K562 (cell line): ENCODE results near the gene RNF121. TPM values are rescaled to one million over a fixed set of nuclear protein-coding genes. Genes with fewer than 3 reads are reported as not detected.

Experiments
- ARNT ChIP-seq, 2 experiments: fragments of 450-650 bp; IDR thresholded peaks; 2 replicates each; pipeline ENCODE4 v1.6.1; 2016; ENCODE audit warnings: mild to moderate bottlenecking in 1 of 2
- ATF1 ChIP-seq, 2 experiments: fragments of 450-650 bp in 1 of 2; IDR thresholded peaks; 2 replicates each; pipeline ENCODE4 v1.6.1; 2016; ENCODE audit warnings: missing compliant biosample characterization in 1 of 2, missing genetic modification characterization in 1 of 2
- ETV1 ChIP-seq: fragments of 450-650 bp; conservative IDR thresholded peaks from 2 replicates; pipeline ENCODE4 v1.6.1; 2016; ENCODE audit warnings: missing genetic modification characterization, control low read depth, low read depth, missing compliant biosample characterization
- FOXA3 ChIP-seq, 2 experiments: fragments of 450-650 bp in 1 of 2; sonication (generic) in 1 of 2; formaldehyde crosslinking; IDR thresholded peaks in 1 of 2; conservative IDR thresholded peaks in 1 of 2; 2 replicates each; pipeline versions ENCODE4 v1.4.0 to v1.8.0; 2020 to 2022; ENCODE audit warnings: mild to moderate bottlenecking in 2 of 2, missing genetic modification reagents in 1 of 2
- MAZ ChIP-seq, 2 experiments: fragments of 450-650 bp in 1 of 2; sonication (generic) in 1 of 2; formaldehyde crosslinking; IDR thresholded peaks in 1 of 2; conservative IDR thresholded peaks in 1 of 2; 2 replicates each; pipeline versions ENCODE4 v1.4.0 to v1.5.0; 2020; ENCODE audit warnings: mild to moderate bottlenecking in 1 of 2, missing genetic modification reagents in 1 of 2
- MYNN ChIP-seq, 2 experiments: sonication (generic); formaldehyde crosslinking in 1 of 2; IDR thresholded peaks; 2 replicates each; pipeline versions ENCODE4 v1.5.0 to v1.6.1; 2016 to 2020; ENCODE audit warnings: antibody characterized with exemption in 1 of 2, missing genetic modification reagents in 1 of 2
- POLR2B ChIP-seq: fragments of 450-650 bp; IDR thresholded peaks from 2 replicates; pipeline ENCODE4 v1.6.1; 2018; ENCODE audit warnings: low read depth; ENCODE audit not compliant: partially characterized antibody
- THRB ChIP-seq: fragments of 450-650 bp; formaldehyde crosslinking; conservative IDR thresholded peaks from 2 replicates; pipeline ENCODE4 v1.4.0; 2022; ENCODE audit warnings: mild to moderate bottlenecking, missing genetic modification characterization
- ZBTB40 ChIP-seq, 2 experiments: fragments of 450-650 bp in 1 of 2; sonication (generic) in 1 of 2; formaldehyde crosslinking in 1 of 2; IDR thresholded peaks; 2 replicates each; pipeline versions ENCODE4 v1.7.1 to v1.9.0; 2016 to 2022; ENCODE audit warnings: inconsistent platforms in 1 of 2, mild to moderate bottlenecking in 1 of 2, missing genetic modification reagents in 1 of 2
- polyA plus RNA-seq, 8 experiments: library from polyadenylated mRNA; depleted of rRNA in 4 of 8; stranded (reverse) in 5 of 8; unstranded in 3 of 8; fragments of >200 nt; fragmentation: Nextera tagmentation in 2 of 8; fragmentation: Illumina TruSeq in 1 of 8; extraction: Ambion mirVana in 2 of 8; extraction: Trizol in 1 of 8; gene quantifications; 2 replicates each; pipeline versions ENCODE4 v1.2.1 to v1.2.3, GENCODE V29; 2011 to 2014; ENCODE audit warnings: inconsistent platforms in 1 of 8, missing spikeins in 1 of 8
- total RNA-seq, 7 experiments: library from RNA; depleted of rRNA in 6 of 7; stranded (reverse); fragments of >200 nt in 6 of 7; fragmentation: Illumina TruSeq in 2 of 7; extraction: Trizol in 2 of 7; gene quantifications; 2 replicates each; pipeline versions ENCODE4 v1.2.1 to v1.2.3, GENCODE V29; 2011 to 2021; ENCODE audit warnings: low replicate concordance in 1 of 7
- TF ChIP-seq, protein P1 (sequence below): fragments of 450-650 bp; IDR thresholded peaks from 2 replicates; pipeline ENCODE4 v1.7.1; 2018; ENCODE audit warnings: mild to moderate bottlenecking, low read depth; ENCODE audit not compliant: partially characterized antibody
- TF ChIP-seq, protein P2 (sequence below): sonication (generic); formaldehyde crosslinking; IDR thresholded peaks from 2 replicates; pipeline ENCODE4 v1.9.0; 2022; ENCODE audit warnings: mild to moderate bottlenecking, missing genetic modification reagents

RNF121 gene
- total and polyA plus RNA-seq, 9 of the 15 experiments (the other 6 are each of a cell fraction or from before 2014, with no cell fraction given): 8.0 to 63.4 (median 20.5) TPM

- TF ChIP-seq, protein P1, sequence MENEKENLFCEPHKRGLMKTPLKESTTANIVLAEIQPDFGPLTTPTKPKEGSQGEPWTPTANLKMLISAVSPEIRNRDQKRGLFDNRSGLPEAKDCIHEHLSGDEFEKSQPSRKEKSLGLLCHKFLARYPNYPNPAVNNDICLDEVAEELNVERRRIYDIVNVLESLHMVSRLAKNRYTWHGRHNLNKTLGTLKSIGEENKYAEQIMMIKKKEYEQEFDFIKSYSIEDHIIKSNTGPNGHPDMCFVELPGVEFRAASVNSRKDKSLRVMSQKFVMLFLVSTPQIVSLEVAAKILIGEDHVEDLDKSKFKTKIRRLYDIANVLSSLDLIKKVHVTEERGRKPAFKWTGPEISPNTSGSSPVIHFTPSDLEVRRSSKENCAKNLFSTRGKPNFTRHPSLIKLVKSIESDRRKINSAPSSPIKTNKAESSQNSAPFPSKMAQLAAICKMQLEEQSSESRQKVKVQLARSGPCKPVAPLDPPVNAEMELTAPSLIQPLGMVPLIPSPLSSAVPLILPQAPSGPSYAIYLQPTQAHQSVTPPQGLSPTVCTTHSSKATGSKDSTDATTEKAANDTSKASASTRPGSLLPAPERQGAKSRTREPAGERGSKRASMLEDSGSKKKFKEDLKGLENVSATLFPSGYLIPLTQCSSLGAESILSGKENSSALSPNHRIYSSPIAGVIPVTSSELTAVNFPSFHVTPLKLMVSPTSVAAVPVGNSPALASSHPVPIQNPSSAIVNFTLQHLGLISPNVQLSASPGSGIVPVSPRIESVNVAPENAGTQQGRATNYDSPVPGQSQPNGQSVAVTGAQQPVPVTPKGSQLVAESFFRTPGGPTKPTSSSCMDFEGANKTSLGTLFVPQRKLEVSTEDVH: peak; percentile 50
- TF ChIP-seq ETV1 (tag): no peak
- TF ChIP-seq MYNN (IDR thresholded peaks at IDR 0.05): 0 out of 2 replicates have a peak, but pooled peaks have one; percentile 13
- TF ChIP-seq MYNN (CRISPR knock-in tag; IDR thresholded peaks at IDR 0.05): no peak
- TF ChIP-seq FOXA3 (CRISPR knock-in tag; conservative IDR thresholded peaks at IDR 0.05 in 1 of 2, IDR thresholded peaks at IDR 0.05 in 1 of 2): no peak
- TF ChIP-seq THRB (CRISPR knock-in tag): peak; percentile 90; the same call in 1 of the 2 replicates
- TF ChIP-seq MAZ (CRISPR knock-in tag; conservative IDR thresholded peaks at IDR 0.05 in 1 of 2, IDR thresholded peaks at IDR 0.05 in 1 of 2): no peak
- TF ChIP-seq, protein P2, sequence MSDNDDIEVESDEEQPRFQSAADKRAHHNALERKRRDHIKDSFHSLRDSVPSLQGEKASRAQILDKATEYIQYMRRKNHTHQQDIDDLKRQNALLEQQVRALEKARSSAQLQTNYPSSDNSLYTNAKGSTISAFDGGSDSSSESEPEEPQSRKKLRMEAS (CRISPR knock-in tag): no peak
- TF ChIP-seq ZBTB40 (IDR thresholded peaks at IDR 0.05): no peak
- TF ChIP-seq ZBTB40 (CRISPR knock-in tag; IDR thresholded peaks at IDR 0.05): no peak
- TF ChIP-seq ATF1 (CRISPR knock-in tag; IDR thresholded peaks at IDR 0.05): no peak
- TF ChIP-seq ATF1 (tag; IDR thresholded peaks at IDR 0.05): no peak
- no peak for TF ChIP-seq ARNT (IDR thresholded peaks at IDR 0.05)
- peak; percentile 59 for TF ChIP-seq POLR2B
These were observed 73.2 kb downstream of the RNF121 start (continued) for GRCh38 chr11:72001834-72002591.
